Measurements from ENCODE around the gene IGSF23.
"Not testable (repeated sequence)": the region's sequence is repeated elsewhere in the genome, so short reads cannot be mapped to it uniquely, and the experiment has no call there.

The IGSF23 gene

DNA sequence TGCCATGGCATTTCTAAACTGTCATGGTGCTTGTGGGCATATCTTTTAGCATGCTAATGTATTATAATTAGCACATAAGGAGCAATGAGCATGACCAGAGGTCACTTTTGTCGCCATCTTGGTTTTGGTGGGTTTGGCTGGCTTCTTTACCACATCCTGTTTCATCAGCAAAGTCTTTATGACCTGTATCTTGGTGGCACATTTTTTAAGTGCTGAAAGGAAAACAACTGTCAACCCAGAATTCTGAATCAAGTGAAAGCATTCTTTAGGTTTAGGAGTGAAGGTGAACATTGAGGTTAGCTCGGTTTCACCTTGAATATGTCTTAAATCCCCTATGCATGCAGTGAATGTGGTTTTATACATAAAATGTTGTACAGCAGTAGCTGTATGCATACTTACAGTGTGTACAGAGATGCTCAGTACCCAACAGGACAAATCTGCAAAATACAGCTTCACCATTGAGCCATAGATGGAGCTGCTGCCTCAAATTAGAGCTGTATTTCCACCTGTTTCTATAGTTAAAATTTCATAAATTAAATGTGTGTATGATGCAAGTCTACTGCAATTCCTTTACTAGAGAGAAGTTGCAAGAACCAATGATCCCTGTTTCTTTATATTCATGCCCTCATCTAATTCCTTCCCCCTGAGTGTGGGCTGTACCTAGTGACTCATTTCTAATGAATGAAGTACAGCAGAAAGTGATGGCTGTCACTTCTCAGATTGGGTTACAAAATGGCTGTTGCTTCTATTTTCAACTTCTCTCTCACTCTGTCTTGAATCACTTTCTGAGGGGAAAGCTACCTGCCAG, 25.2 kb upstream of the IGSF23 start:
- no peak for DNase-seq (ENCODE audit: low read depth in 2 of 2)

DNA sequence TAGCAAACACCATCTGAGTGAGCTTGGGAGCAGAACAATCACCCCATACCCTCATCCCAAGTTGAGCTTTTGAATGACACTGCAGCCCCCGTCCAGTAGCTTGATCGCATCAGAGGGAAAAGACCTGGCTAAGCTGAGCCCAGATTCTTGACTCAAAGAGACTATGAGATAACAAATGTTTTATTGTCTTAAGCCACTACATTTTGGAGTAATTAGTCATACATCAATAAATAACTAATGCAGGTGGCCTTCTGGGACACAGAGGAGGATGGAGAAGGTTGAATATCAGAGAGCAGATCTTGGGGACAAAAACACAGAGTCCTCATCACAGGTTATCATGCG, 24.6 kb upstream of the IGSF23 start:
- no peak for DNase-seq (ENCODE audit: low read depth in 2 of 2)

DNA sequence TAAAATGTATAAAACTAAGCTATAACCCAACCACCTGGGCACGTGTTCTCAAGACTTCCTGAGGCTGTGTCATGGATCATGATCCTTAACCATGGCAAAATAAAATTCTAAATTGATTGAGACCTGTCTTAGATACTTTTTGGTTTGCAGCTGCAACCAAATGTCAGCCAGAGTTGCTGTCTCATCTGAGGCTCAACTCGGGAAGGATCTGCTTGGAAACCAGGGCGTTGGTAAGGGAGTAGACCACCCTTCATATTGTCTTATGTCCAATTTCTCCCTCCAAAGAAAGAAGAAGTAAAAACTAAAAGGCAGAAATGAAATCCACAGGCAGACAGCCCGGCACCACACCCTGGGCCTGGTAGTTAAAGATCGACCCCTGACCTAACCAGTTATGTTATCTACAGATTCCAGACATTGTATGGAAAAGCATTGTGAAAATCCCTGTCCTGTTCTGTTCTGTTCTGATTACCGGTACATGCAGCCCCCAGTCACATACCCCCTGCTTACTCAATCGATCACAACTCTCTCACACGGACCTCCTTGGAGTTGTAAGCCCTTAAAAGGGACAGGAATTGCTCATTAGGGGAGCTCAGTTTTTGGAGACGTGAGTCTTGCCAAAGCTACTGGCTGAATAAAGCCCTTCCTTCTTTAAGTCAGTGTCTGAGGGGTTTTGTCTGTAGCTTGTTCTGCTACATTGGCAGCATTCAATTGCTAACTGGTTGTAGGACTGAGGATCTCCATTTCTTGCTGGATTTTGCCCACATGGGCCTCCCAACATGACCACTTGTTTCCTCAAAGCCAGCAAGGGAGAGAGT, 22.9 kb upstream of the IGSF23 start:
- no peak for DNase-seq (ENCODE audit: low read depth in 2 of 2)

DNA sequence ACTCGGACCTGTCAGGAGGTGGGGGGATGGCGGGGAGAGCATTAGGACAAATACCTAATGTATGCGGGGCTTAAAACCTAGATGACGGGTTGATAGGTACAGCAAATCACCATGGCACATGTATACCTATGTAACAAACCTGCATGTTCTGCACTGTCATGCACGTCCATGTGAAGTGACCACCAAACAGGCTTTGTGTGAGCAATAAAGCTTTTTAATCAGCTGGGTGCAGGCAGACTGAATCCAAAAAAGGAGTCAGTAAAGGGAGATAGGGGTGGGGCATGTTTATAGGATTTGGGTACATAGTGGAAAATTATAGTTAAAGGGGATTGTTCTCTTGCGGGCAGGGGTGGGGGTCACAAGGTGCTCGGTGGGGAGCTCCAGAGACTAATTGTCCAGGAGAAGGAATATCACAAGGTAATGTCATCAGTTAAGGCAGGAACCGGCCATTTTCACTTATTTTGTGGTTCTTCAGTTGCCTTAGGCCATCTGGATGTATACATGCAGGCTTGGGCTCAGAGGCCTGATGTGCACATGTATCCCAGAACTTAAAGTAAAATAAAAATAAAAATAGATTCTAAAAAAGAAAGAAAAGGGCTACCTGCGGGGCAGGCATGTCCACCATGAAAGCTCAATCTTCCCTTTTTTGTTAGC, 21.9 kb upstream of the IGSF23 start:
- DNase-seq (ENCODE audit: low read depth in 2 of 2), result not testable (repeated sequence)

DNA sequence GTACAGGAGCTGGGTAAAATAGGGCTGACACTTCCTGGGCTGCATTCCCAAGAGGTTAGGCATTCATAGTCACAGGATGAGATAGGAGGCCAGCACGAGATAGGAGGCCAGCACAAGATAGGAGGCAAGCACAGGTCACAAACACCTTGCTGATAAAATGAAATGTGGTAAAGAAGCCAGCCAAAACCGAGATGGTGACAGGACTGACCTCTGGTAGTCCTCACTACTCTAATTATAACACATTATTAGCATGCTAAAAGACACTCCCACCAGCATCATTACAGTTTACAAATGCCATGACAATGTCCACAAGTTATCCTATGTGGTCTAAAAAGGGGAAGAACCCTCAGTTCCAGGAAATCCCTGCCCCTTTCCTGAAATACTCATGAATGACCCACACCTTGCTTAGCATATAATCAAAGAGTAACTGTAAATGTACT, 20.9 kb upstream of the IGSF23 start:
- DNase-seq (ENCODE audit: low read depth in 2 of 2), result no peak

DNA sequence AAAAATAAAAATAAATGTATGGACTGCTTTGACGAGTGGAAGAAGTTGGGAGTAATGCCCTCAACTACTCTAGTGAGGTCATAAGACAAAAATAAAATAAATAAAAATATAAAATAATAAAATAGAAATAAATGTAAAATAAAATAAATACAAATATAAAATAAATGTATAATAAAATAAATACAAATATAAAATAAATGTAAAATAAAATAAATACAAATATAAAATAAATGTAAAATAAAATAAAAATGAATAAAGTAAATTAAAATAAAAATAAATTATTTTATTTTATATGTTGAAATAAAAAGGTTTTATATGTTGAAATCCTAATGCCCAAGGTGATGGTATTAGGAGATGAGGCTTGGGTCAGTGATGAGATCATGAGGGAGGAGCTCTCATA, 20.1 kb upstream of the IGSF23 start:
- DNase-seq (ENCODE audit: low read depth in 2 of 2), result no peak

DNA sequence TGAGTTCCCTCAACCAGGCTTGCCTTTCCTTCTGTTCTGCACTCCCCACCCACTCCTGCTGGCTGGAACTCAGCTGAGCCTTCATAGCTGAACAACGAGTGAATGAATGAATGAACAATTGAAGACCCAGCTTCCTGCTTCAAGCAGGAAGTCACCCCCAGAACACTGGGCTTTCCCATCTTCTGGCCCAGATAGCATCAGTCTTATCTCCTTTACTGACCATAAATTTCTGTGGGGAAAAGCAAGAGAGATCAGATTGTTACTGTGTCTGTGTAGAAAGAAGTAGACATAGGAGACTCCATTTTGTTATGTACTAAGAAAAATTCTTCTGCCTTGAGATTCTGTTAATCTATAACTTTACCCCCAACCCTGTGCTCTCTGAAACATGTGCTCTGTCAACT, 19.5 kb upstream of the IGSF23 start:
- DNase-seq (ENCODE audit: low read depth in 2 of 2), result not testable (repeated sequence)

DNA sequence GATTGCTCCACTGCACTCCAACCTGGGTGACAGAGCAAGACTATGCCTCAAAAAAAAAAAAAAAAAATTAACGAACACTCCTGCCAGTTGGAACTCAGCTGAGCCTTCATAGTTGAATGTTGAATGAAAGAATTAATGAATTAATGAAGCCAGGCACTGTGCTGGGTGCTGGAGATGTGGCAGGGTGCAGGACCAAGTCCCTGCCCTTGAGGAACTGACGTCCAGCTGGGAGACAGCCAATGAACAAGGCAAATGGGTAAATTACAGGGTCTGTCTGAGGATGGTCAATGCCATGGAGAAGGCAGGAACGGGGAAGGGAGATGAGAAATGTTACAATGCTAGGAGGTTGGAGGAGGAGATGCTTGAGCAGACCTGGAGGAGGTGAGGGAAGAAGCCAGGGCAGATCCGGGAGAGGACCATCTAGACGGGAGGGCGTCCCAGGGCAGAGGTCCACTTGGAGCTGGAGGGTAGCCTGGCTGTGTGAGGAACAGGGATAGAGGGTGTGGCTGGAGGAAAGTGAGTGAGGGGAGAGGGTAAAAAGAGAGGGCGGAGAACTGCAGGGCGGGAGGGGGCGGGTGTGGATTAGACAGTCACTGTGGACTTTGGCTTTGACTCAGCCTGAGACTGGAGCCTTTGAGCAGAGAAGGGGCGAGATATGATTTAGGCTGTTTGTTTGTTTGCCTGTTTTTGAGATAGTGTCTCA, 16.8 kb upstream of the IGSF23 start:
- DNase-seq (ENCODE audit: low read depth in 2 of 2), result no peak

DNA sequence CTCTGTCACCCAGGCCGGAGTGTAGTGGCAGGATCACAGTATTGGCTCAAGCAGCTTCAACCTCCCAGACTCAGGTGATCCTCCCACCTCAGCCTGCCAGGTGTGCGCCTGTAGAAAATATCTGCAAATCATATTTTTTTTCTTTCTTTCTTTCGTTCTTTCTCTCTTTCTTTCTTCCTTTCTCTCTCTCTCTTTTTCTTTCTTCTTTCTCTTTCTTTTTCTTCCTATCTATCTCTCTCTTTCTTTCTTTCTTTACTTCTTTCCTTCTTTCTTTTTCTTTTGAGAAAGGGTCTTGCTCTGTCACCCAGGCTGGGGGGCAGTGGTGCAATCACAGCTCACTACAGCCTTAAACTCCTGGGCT, 16.3 kb upstream of the IGSF23 start:
- no peak for DNase-seq (ENCODE audit: low read depth in 2 of 2)

DNA sequence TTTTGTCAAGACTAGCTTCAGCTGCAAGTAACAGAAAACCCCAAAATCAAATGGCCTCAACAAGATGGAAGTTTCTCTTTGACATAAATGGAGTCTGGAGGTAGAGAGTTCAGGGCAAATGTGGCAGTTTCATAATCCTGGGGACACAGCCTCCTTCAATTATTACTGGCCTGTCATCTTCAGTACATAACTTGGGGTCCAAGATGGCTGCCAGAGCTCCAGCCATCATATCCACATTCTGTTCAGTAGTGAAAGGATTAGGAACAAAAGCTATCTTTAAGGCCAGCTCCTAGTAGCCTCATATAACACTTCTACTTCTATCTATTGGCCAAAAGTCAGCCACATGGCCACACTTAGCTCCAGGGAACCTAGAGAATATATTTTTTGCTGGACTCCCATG, 15.0 kb upstream of the IGSF23 start:
- no peak for DNase-seq (ENCODE audit: low read depth in 2 of 2)

DNA sequence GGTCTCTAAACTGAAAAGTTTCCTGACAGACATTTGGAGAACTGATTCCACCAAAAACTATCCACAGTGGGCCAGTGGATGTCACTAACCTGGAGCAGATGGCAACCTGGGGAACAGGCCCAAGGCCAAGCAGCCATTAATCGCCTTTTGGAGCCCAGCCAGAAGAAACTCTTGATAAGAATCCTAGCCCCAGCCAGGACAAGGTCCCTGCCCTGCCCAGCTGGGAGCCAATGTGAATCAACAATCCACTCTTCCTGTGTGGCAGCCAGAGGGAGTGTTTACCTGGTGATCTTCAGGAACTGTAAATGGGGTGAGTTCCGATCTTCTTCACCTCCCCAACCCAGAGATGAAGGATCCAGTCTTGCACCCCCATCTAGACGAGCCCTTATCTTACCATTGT, 14.5 kb upstream of the IGSF23 start:
- DNase-seq (ENCODE audit: low read depth in 2 of 2), result no peak

DNA sequence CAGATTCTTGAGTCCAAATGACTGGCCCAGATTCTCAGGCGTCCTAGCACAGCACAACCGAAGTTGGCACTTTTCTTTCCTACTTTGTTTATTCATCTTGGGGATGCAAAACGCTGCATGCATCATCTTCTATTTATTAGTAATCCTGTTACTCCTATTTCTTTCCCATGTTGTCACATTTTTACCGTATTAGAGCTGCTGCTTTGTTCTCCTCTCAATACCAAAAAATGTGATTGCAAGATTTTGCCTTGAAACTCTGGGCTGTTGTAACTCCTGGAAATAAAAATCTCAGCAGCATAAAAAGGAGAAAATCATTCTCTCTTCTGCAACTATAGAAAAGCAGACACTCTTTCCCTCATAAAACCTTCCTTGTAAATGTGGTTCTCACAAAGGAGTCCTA, 12.9 kb upstream of the IGSF23 start:
- no peak for DNase-seq (ENCODE audit: low read depth in 2 of 2)

DNA sequence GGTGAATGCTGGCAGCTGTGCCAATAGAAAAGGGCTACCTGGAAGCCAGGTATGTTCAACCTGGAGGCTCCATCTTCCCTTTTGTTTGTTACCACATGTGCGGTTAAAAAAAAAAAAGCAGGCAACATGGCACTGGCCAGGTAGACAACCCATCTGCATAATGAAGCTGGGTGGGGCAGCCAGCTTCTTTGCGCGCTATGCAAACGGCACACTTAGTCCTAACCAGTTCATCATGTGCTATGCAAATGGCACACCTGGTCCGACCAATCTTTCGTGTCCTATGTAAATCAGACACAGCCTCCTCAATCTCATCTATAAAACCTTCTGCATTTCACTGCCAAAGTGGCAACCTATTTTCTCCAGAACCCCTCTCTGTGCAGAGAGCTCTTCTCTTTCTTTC, 11.3 kb upstream of the IGSF23 start:
- no peak for DNase-seq (ENCODE audit: low read depth in 2 of 2)

DNA sequence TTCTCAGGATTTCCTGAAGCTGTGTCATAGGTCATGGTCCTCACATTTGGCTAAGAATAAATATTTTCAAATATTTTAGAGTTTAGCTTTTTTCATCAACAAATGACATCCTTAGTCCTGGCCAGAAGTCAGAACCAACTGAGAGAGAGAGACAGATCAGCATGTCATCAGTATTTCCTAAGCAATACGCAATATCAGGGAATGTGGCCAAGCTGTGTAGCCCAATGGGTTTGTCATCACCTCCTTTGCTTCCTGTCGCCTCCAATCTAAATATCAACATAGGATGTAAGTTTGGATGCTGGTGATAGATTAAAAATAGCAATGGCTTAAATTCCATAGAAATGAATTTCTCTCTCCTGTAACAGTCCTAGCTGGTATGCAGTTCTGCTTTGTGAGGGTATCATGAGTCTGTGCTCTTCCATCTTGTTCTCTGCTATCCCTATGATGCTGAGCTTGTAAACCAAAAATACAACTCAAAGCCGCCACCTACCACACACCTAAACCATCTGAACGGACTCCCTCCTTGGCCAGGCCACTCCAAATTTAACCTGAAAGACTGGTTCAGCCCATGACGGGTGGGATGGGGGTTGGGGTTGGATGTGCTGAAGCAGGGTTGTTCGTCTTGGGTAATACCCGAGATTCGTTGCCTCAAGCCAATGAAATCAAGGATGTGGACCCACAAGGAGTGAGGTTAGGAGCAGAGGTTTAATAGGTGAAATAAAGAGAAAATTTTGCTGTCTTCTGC, 10.0 kb upstream of the IGSF23 start:
- no peak for DNase-seq (ENCODE audit: low read depth in 2 of 2)

DNA sequence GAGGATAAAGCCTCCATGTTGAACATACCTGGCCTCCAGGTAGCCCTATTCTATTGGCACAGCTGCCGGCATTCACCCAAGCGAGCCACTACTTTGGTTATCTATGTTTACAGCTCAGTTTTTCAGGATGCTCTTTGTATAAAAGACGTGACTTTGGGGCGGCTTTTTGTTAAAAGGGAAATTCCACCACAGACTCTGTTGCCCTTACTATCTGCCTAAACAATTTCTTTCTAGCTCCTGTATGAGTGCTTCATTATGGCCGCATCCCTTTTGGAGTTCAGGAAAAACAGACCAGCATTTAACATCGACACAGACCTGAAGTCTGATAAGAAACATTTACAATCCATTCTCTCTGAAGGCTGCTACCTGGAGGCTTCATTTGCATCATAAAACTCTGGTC, 9.1 kb upstream of the IGSF23 start:
- no peak for DNase-seq (ENCODE audit: low read depth in 2 of 2)

DNA sequence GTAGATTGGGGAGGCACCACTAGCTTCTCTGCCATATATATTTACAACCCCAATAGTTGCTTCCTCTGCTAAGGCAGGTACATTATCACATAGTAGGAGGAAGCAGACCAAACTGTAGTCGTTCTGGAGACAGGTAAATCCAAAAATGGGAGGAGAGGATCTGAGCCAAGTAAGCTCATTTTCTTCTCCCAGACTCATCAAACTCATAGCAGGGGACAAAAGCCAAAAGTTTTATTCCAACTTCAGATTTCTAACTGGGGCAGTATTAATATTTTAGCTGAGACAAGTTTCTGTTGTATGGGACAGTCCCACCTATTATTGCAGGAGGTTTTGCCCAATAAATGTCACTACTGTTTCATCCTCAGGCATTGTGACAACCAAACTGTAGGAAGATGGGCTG, 7.8 kb upstream of the IGSF23 start:
- DNase-seq (ENCODE audit: low read depth in 2 of 2), result no peak

DNA sequence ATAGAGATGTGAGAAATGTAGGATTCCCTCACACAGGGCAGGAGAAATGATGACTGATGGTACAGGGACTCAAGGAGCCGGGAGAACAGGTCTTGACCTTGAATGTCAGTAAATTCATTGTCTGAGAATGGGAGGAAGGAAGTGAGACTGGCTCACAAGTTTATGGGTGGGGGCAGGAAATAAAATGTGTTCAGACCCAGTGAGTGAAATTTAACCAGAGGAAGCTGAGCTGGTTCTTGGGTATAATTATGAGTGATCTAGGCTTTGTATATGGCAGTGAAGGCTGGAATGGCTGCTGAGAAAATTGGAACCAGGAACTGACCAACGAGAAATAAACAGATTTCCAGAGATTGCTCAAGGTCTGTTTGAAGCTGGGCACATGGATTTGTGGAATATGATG, 6.3 kb upstream of the IGSF23 start:
- no peak for DNase-seq (ENCODE audit: low read depth in 2 of 2)

DNA sequence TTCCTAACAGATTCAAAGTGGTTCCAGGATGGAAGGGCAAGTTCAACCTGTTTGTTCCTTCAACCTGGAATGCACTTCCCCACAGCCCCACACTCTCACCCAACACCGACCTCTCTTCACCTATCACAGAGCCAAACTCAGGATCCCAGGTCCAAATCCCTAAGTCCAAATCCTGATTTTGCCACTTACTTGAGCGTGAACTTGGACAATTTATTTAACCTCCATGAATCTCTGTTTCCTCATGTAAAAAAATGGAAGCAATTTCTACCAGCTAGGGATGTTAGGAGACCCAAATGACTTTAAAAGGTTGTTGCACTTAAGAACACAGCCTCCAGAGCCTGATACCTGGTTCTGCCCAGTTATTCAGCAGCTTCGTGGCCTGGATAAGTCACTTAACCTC, 5.4 kb upstream of the IGSF23 start:
- no peak for DNase-seq (ENCODE audit: low read depth in 2 of 2)

DNA sequence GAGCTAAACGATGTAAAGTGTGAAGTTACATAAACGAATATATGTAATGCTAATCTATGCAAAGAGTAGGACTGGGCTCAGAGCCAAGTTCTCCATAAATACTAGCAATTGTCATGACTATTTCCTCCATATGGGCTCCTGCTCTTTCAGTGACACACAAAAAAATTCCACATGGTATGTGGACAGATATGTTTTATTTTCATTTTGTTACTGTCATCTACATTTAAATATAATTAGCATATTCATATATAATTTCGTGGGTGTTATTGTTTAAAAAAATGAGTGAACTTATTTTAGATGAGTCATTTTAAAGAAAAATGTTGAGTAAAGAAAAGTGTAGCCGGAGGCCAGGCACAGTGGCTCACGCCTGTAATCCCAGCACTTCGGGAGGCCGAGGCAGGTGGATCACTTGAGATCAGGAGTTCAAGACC, 5.0 kb upstream of the IGSF23 start:
- DNase-seq (ENCODE audit: low read depth in 2 of 2), result no peak

DNA sequence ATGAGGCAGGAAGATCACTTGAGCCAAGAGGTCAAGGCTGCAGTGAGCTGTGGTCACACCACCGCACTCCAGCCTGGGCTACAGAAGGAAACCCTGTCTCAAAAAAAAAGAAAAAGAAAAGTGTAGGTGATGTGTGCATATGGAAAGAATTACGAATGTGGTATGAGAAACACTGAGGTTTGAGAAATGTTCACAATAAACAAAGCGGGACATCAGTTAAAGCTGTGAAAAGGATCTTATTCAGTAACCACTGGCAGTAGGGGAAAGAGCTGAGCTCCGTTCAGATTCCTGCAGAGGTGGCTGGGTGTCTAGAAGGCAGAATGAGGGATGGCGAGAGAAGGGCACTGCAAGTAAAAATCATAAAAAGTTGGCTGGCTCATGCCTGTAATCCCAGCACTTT, 4.1 kb upstream of the IGSF23 start:
- DNase-seq (ENCODE audit: low read depth in 2 of 2), result no peak

DNA sequence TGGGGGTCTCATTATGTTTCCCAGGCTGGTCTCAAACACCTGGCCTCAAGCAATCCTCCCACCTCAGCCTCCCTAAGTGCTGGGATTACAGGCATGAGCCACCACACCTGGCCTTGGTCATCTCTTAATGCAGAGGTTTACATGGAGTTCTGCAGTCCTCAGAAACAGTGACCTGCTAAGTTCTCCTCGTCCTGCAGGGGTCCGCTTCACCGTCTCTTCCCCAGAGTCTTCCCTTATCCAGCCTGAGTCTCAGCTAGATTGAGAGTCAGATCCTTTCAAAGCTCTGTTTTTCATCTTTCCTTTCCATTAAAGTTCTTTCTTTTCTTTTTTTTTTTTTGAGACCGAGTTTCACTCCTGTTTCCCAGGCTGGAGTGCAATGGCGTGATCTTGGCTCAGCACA, 2.9 kb upstream of the IGSF23 start:
- DNase-seq (ENCODE audit: low read depth in 2 of 2), result not testable (repeated sequence)
